ENCODE measurements around the gene GRK7. TPM values are rescaled to one million over a fixed set of nuclear protein-coding genes. Genes with fewer than 3 reads are reported as not detected.

The GRK7 gene
- total RNA-seq, 5 donors from 2014 or later (not counting 1 experiment from before 2014, with no cell fraction given), result 0.09 to 0.19 (median 0.15) TPM

- Histone ChIP-seq H3K4me3 (ENCODE audit: control insufficient read depth in 1 of 2, extremely low read depth in 1 of 2, low read length in 1 of 2) (no peak overlapping the region), H3K36me3 (ENCODE audit: control insufficient read depth in 2 of 2, extremely low read depth in 1 of 2, insufficient read depth in 1 of 2, low read length in 1 of 2) (no peaks in the 10 kb centered on the region), H3K9me3 (no peaks in the 10 kb centered on the region), H3K4me1 (ENCODE audit: control insufficient read depth in 1 of 2, extremely low read depth in 1 of 2, insufficient read depth in 2 of 2, low read length in 2 of 2) (no peaks in the 10 kb centered on the region), H3K27me3 (replicated peaks in 1 of 2; ENCODE audit: control insufficient read depth in 2 of 2, extremely low read depth in 1 of 2, insufficient read depth in 2 of 2, low read length in 1 of 2) (no peaks in the 10 kb centered on the region), H3K27ac (ENCODE audit: low read length) (no peak overlapping the region)
- WGBS (ENCODE audit: insufficient coverage), result 94% methylated on average over 2 of the region's 2 CpGs
- no peak for DNase-seq
- H3K36me3 Mint-ChIP-seq, result peaks cover 8% of the 10 kb centered on the region
- H3K9me3 Mint-ChIP-seq, result no peaks in the 10 kb centered on the region
- no peak overlapping the region for H3K27ac Mint-ChIP-seq
- CTCF ChIA-PET, result no interaction called here
- no peak overlapping the region for H3K4me3 Mint-ChIP-seq
- ATAC-seq (replicated peaks in 1 of 4), result no peak
- peaks cover 0 to 15% (median 0%) of the 10 kb centered on the region in 3 donors for H3K4me1 Mint-ChIP-seq
- H3K27me3 Mint-ChIP-seq, result no peaks in the 10 kb centered on the region
- POLR2A ChIA-PET, result no interaction called here
Measured at GRCh38 chr3:141764986-141765385, 1.8 kb downstream of the GRK7 start.

GRCh38 chr3:141767066-141767465, 3.9 kb downstream of the GRK7 start:
- Histone ChIP-seq H3K4me3 (ENCODE audit: control insufficient read depth in 1 of 2, extremely low read depth in 1 of 2, low read length in 1 of 2) (no peak overlapping the region), H3K27ac (ENCODE audit: low read length) (no peak overlapping the region), H3K36me3 (ENCODE audit: control insufficient read depth in 2 of 2, extremely low read depth in 1 of 2, insufficient read depth in 1 of 2, low read length in 1 of 2) (no peaks in the 10 kb centered on the region), H3K27me3 (replicated peaks in 1 of 2; ENCODE audit: control insufficient read depth in 2 of 2, extremely low read depth in 1 of 2, insufficient read depth in 2 of 2, low read length in 1 of 2) (no peaks in the 10 kb centered on the region), H3K4me1 (ENCODE audit: control insufficient read depth in 1 of 2, extremely low read depth in 1 of 2, insufficient read depth in 2 of 2, low read length in 2 of 2) (no peaks in the 10 kb centered on the region), H3K9me3 (no peaks in the 10 kb centered on the region)
- Mint-ChIP-seq H3K9me3 (no peaks in the 10 kb centered on the region), H3K27ac (no peak overlapping the region), H3K27me3 (no peaks in the 10 kb centered on the region), H3K4me1 (peaks cover 0 to 15% (median 0%) of the 10 kb centered on the region in 3 donors), H3K4me3 (no peak overlapping the region), H3K36me3 (peaks cover 8% of the 10 kb centered on the region)
- ATAC-seq (replicated peaks in 1 of 4), result no peak
- WGBS (ENCODE audit: insufficient coverage), result no CpG with 5 or more reads among the region's 2 CpGs
- ChIA-PET CTCF (no interaction called here), POLR2A (interaction anchor here in 1 of 2 donors (1.1 kb wide), 1 partner anchor 515 kb away, joined by 4 read pairs; no protein-coding TSS in a partner anchor)
- no peak for DNase-seq

GRCh38 chr3:141769221-141769894, 6.2 kb downstream of the GRK7 start:
- H3K27me3 ChIP-seq (replicated peaks in 1 of 2; ENCODE audit: control insufficient read depth in 2 of 2, extremely low read depth in 1 of 2, insufficient read depth in 2 of 2, low read length in 1 of 2), result no peaks in the 10 kb centered on the region
- H3K36me3 Mint-ChIP-seq, result peaks cover 8% of the 10 kb centered on the region
- H3K9me3 Mint-ChIP-seq, result no peaks in the 10 kb centered on the region
- DNase-seq (no peak), ATAC-seq (replicated peaks in 1 of 4) (no peak)
- H3K27ac Mint-ChIP-seq, result no peak overlapping the region
- no peak overlapping the region for H3K4me3 Mint-ChIP-seq
- H3K4me3 ChIP-seq (ENCODE audit: control insufficient read depth in 1 of 2, extremely low read depth in 1 of 2, low read length in 1 of 2), result no peak overlapping the region
- H3K27me3 Mint-ChIP-seq, result no peaks in the 10 kb centered on the region
- CTCF ChIA-PET, result no interaction called here
- peaks cover 0 to 15% (median 0%) of the 10 kb centered on the region in 3 donors for H3K4me1 Mint-ChIP-seq
- H3K27ac ChIP-seq (ENCODE audit: low read length), result no peak overlapping the region
- no peaks in the 10 kb centered on the region for H3K9me3 ChIP-seq
- 80% methylated on average over 3 of the region's 6 CpGs for WGBS (ENCODE audit: insufficient coverage)
- no peaks in the 10 kb centered on the region for H3K36me3 ChIP-seq (ENCODE audit: control insufficient read depth in 2 of 2, extremely low read depth in 1 of 2, insufficient read depth in 1 of 2, low read length in 1 of 2)
- no peaks in the 10 kb centered on the region for H3K4me1 ChIP-seq (ENCODE audit: control insufficient read depth in 1 of 2, extremely low read depth in 1 of 2, insufficient read depth in 2 of 2, low read length in 2 of 2)
- POLR2A ChIA-PET, result no interaction called here

- Histone ChIP-seq H3K27me3 (replicated peaks in 1 of 2; ENCODE audit: control insufficient read depth in 2 of 2, extremely low read depth in 1 of 2, insufficient read depth in 2 of 2, low read length in 1 of 2) (no peaks in the 10 kb centered on the region), H3K4me1 (ENCODE audit: control insufficient read depth in 1 of 2, extremely low read depth in 1 of 2, insufficient read depth in 2 of 2, low read length in 2 of 2) (no peaks in the 10 kb centered on the region), H3K36me3 (ENCODE audit: control insufficient read depth in 2 of 2, extremely low read depth in 1 of 2, insufficient read depth in 1 of 2, low read length in 1 of 2) (no peaks in the 10 kb centered on the region), H3K27ac (ENCODE audit: low read length) (no peak overlapping the region), H3K9me3 (no peaks in the 10 kb centered on the region), H3K4me3 (ENCODE audit: control insufficient read depth in 1 of 2, extremely low read depth in 1 of 2, low read length in 1 of 2) (no peak overlapping the region)
- ATAC-seq (replicated peaks in 1 of 4) (no peak), DNase-seq (no peak)
- ChIA-PET POLR2A (no interaction called here), CTCF (no interaction called here)
- H3K9me3 Mint-ChIP-seq, result no peaks in the 10 kb centered on the region
- no peak overlapping the region for H3K4me3 Mint-ChIP-seq
- H3K27ac Mint-ChIP-seq, result no peak overlapping the region
- no peaks in the 10 kb centered on the region for H3K27me3 Mint-ChIP-seq
- H3K4me1 Mint-ChIP-seq, result peaks cover 0 to 10% (median 0%) of the 10 kb centered on the region in 3 donors
- H3K36me3 Mint-ChIP-seq, result peaks cover 1% of the 10 kb centered on the region
- 95% methylated on average over 4 of the region's 6 CpGs for WGBS (ENCODE audit: insufficient coverage)
Measured at GRCh38 chr3:141773676-141774075, 10.5 kb downstream of the GRK7 start.

- H3K36me3 Mint-ChIP-seq, result no peaks in the 10 kb centered on the region
- H3K27ac Mint-ChIP-seq, result no peak overlapping the region
- DNase-seq, result no peak
- H3K4me3 Mint-ChIP-seq, result no peak overlapping the region
- H3K27me3 Mint-ChIP-seq, result no peaks in the 10 kb centered on the region
- no peaks in the 10 kb centered on the region for H3K9me3 Mint-ChIP-seq
- CTCF ChIA-PET, result no interaction called here
- H3K9me3 ChIP-seq, result no peaks in the 10 kb centered on the region
- 91% methylated on average over 11 of the region's 14 CpGs for WGBS (ENCODE audit: insufficient coverage)
- H3K4me3 ChIP-seq (ENCODE audit: control insufficient read depth in 1 of 2, extremely low read depth in 1 of 2, low read length in 1 of 2), result no peak overlapping the region
- H3K27ac ChIP-seq (ENCODE audit: low read length), result no peak overlapping the region
- POLR2A ChIA-PET, result no interaction called here
- no peaks in the 10 kb centered on the region for H3K27me3 ChIP-seq (replicated peaks in 1 of 2; ENCODE audit: control insufficient read depth in 2 of 2, extremely low read depth in 1 of 2, insufficient read depth in 2 of 2, low read length in 1 of 2)
- no peak for ATAC-seq (replicated peaks in 1 of 4)
- no peaks in the 10 kb centered on the region for H3K4me1 Mint-ChIP-seq
- H3K36me3 ChIP-seq (ENCODE audit: control insufficient read depth in 2 of 2, extremely low read depth in 1 of 2, insufficient read depth in 1 of 2, low read length in 1 of 2), result no peaks in the 10 kb centered on the region
- no peaks in the 10 kb centered on the region for H3K4me1 ChIP-seq (ENCODE audit: control insufficient read depth in 1 of 2, extremely low read depth in 1 of 2, insufficient read depth in 2 of 2, low read length in 2 of 2)
Measured at GRCh38 chr3:141776376-141776775, 13.2 kb downstream of the GRK7 start.

GRCh38 chr3:141776885-141777284, 13.7 kb downstream of the GRK7 start:
- POLR2A ChIA-PET, result no interaction called here
- H3K27me3 Mint-ChIP-seq, result no peaks in the 10 kb centered on the region
- DNase-seq (no peak), ATAC-seq (replicated peaks in 1 of 4) (no peak)
- no peak overlapping the region for H3K4me3 Mint-ChIP-seq
- CTCF ChIA-PET, result no interaction called here
- Histone ChIP-seq H3K27ac (ENCODE audit: low read length) (no peak overlapping the region), H3K27me3 (replicated peaks in 1 of 2; ENCODE audit: control insufficient read depth in 2 of 2, extremely low read depth in 1 of 2, insufficient read depth in 2 of 2, low read length in 1 of 2) (no peaks in the 10 kb centered on the region), H3K9me3 (no peaks in the 10 kb centered on the region), H3K4me3 (ENCODE audit: control insufficient read depth in 1 of 2, extremely low read depth in 1 of 2, low read length in 1 of 2) (no peak overlapping the region), H3K36me3 (ENCODE audit: control insufficient read depth in 2 of 2, extremely low read depth in 1 of 2, insufficient read depth in 1 of 2, low read length in 1 of 2) (no peaks in the 10 kb centered on the region), H3K4me1 (ENCODE audit: control insufficient read depth in 1 of 2, extremely low read depth in 1 of 2, insufficient read depth in 2 of 2, low read length in 2 of 2) (no peaks in the 10 kb centered on the region)
- 95% methylated on average over 15 of the region's 15 CpGs for WGBS (ENCODE audit: insufficient coverage)
- no peaks in the 10 kb centered on the region for H3K4me1 Mint-ChIP-seq
- H3K27ac Mint-ChIP-seq, result no peak overlapping the region
- no peaks in the 10 kb centered on the region for H3K36me3 Mint-ChIP-seq
- no peaks in the 10 kb centered on the region for H3K9me3 Mint-ChIP-seq

Measured in T-cell (primary cell).